CD4-positive, alpha-beta memory T cell (primary cell): ENCODE measurements around the gene SMG9. TPM values are rescaled to one million over a fixed set of nuclear protein-coding genes. Genes with fewer than 3 reads are reported as not detected.
"Not testable (repeated sequence)": the region's sequence is repeated elsewhere in the genome, so short reads cannot be mapped to it uniquely, and the experiment has no call there.

Experiments
- CTCF ChIA-PET: fragments of 350-600 bp; sonication (Branson Sonifier 250); formaldehyde crosslinking; loops from one replicate; lab custom pipeline; 2021; ENCODE audit warnings: inconsistent platforms; ENCODE audit not compliant: partially characterized antibody; lab: Charles Lee
- POLR2A ChIA-PET: fragments of 350-600 bp; sonication (Branson Sonifier 250); formaldehyde crosslinking; loops from one replicate; lab custom pipeline; 2021; ENCODE audit not compliant: partially characterized antibody; lab: Charles Lee
- DNase-seq, 5 donors: peaks; one replicate each; pipeline versions ENCODE4 v3.0.0 to v3.0.0-alpha.2; 2020 to 2022; ENCODE audit warnings: mixed read lengths in 1 of 5
- H3K27ac ChIP-seq: one replicate; pipeline ENCODE4 v1.7.0; 2013; ENCODE audit warnings: low read depth, low read length
- H3K27me3 ChIP-seq: 2 replicates; pipeline ENCODE4 v1.7.0; 2013; ENCODE audit warnings: mild to moderate bottlenecking, low read length, moderate library complexity; ENCODE audit not compliant: insufficient read depth
- H3K36me3 ChIP-seq: 2 replicates; pipeline ENCODE4 v1.7.0; 2013; ENCODE audit warnings: mild to moderate bottlenecking, low read length, moderate library complexity; ENCODE audit not compliant: insufficient read depth
- H3K4me1 ChIP-seq: 2 replicates; pipeline ENCODE4 v1.7.0; 2013; ENCODE audit warnings: mild to moderate bottlenecking, low read length, moderate library complexity; ENCODE audit not compliant: insufficient read depth
- H3K4me3 ChIP-seq, 2 donors: one replicate each; pipeline ENCODE4 v1.7.0; 2013; ENCODE audit warnings: low read length in 2 of 2, mild to moderate bottlenecking in 1 of 2
- H3K9me3 ChIP-seq, 2 donors: one replicate each; pipeline ENCODE4 v1.7.0; 2013; ENCODE audit warnings: low read length in 2 of 2, control low read depth in 1 of 2; ENCODE audit not compliant: control insufficient read depth in 1 of 2
- H3K27ac Mint-ChIP-seq, 7 donors: one replicate each; pipeline ENCODE4 v1.8.0; 2020 to 2021; ENCODE audit warnings: mixed read lengths in 7 of 7, mild to moderate bottlenecking in 6 of 7, inconsistent platforms in 3 of 7, moderate library complexity in 3 of 7
- H3K27me3 Mint-ChIP-seq, 2 donors: one replicate each; pipeline ENCODE4 v1.8.0; 2020 to 2021; ENCODE audit warnings: mixed read lengths in 2 of 2
- H3K36me3 Mint-ChIP-seq, 2 donors: one replicate each; pipeline ENCODE4 v1.8.0; 2020 to 2021; ENCODE audit warnings: mixed read lengths in 2 of 2, inconsistent platforms in 1 of 2, mild to moderate bottlenecking in 1 of 2
- H3K4me1 Mint-ChIP-seq, 4 donors: one replicate each; pipeline ENCODE4 v1.8.0; 2020 to 2021; ENCODE audit warnings: mixed read lengths in 4 of 4, mild to moderate bottlenecking in 1 of 4
- H3K4me3 Mint-ChIP-seq, 8 donors: one replicate each; pipeline ENCODE4 v1.8.0; 2020 to 2021; ENCODE audit warnings: mixed read lengths in 8 of 8, mild to moderate bottlenecking in 7 of 8, moderate library complexity in 6 of 8, inconsistent platforms in 3 of 8
- H3K9me3 Mint-ChIP-seq, 8 donors: one replicate each; pipeline ENCODE4 v1.8.0; 2020 to 2021; ENCODE audit warnings: mixed read lengths in 8 of 8, mild to moderate bottlenecking in 5 of 8, inconsistent platforms in 3 of 8, moderate library complexity in 1 of 8
- intact Hi-C: fragments of 100-400 bp; cut with micrococcal nuclease; formaldehyde crosslinking; loops from one replicate; pipeline ENCODE4 v1.15.1; 2023
- polyA plus RNA-seq, 2 donors: library from polyadenylated mRNA; unstranded; fragments of 300-500 nt; fragmentation: Illumina TruSeq; gene quantifications; one replicate each; pipeline ENCODE4 v1.2.3, GENCODE V29; 2021
- total RNA-seq, 2 experiments: library from RNA; stranded (reverse); gene quantifications; one replicate each; pipeline ENCODE4 v1.2.3, GENCODE V29; 2021

The SMG9 gene
- total and polyA plus RNA-seq, 4 experiments from 2014 or later = 3.8 to 57.9 (median 35.6) TPM

DNA sequence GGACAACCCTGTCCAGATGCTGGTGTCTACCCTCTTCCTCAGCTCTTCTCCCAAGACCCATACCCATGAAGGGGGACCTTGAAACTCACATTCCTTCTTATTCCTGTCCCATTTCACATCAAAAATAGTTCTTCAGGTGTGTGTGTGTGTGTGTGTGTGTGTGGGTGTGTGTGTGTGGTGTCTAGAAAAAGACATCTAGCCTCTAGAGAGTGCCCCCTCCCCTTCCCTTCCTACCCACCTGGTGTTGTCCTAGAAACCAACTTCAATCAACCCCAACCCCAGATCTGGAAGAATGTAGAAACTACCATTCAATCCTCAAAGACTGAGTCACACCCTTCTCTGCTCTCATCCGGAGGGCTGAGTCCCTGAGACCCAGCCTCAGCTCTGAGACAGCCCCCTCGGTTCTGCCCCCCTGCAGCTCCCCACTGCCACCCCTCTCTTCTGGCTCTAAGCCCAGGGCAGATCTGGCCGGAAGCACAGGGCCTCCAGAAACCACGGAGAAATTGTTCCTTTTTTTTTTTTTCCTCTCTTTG lies 22.5 kb upstream of the SMG9 start:
- H3K36me3 ChIP-seq = peaks cover 11% of the 10 kb centered on the region
- H3K27ac ChIP-seq = peak overlapping the region; percentile 67
- no peaks in the 10 kb centered on the region for H3K9me3 ChIP-seq
- Mint-ChIP-seq H3K27me3 (no peaks in the 10 kb centered on the region), H3K4me3 (peak overlapping the region; percentile 67 to 92 (median 87)), H3K36me3 (peaks cover 0 to 14% of the 10 kb centered on the region in 2 donors), H3K4me1 (peaks cover 42 to 73% (median 57%) of the 10 kb centered on the region in 4 donors), H3K27ac (peak overlapping the region; percentile 85 to 99 (median 91)), H3K9me3 (peaks cover 0 to 1% (median 0%) of the 10 kb centered on the region in 8 donors)
- CTCF ChIA-PET = interaction anchor here (1.5 to 8.1 kb wide), 5 partner anchors 11 to 109 kb away, joined by 5 to 94 read pairs (median 9); partner anchors contain the start of gene SMG9
- H3K4me1 ChIP-seq = peaks cover 67% of the 10 kb centered on the region
- H3K4me3 ChIP-seq = no peak overlapping the region
- peak; percentile 40 to 81 (median 57) for DNase-seq
- POLR2A ChIA-PET = interaction anchor here (1.0 to 7.8 kb wide), 8 partner anchors 10 to 109 kb away, joined by 3 to 106 read pairs (median 6); partner anchors contain the start of gene SMG9
- intact Hi-C loops = loop anchor here (1.0 kb wide), 1 partner anchor 12 kb away; no protein-coding TSS in a partner anchor
- no peaks in the 10 kb centered on the region for H3K27me3 ChIP-seq

DNA sequence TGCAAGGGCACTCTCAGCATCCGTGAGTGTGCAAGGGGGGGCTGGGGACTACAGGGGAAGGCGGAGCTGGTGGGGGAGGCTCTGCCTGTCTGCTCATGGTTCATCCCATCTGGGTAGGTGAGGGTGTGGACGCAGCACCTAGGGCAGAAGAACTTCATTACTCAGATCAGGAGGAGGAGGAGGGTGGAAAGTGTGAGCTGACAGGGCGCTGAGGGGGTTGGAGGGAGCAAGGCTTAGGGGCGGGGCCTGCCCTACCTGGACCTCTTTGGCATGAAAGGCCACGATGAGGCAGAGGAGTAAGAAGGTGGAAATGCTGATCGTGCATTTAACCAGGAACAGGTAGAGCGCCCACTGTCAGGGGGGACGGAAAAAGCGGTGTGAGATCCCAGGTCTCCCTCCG lies 21.5 kb upstream of the SMG9 start:
- POLR2A ChIA-PET = interaction anchor here (1.0 to 7.8 kb wide), 3 partner anchors 8 to 22 kb away, joined by 3 to 106 read pairs (median 104); partner anchors contain the start of gene SMG9
- peak overlapping the region; percentile 67 for H3K27ac ChIP-seq
- intact Hi-C loops = no loop called here

DNA sequence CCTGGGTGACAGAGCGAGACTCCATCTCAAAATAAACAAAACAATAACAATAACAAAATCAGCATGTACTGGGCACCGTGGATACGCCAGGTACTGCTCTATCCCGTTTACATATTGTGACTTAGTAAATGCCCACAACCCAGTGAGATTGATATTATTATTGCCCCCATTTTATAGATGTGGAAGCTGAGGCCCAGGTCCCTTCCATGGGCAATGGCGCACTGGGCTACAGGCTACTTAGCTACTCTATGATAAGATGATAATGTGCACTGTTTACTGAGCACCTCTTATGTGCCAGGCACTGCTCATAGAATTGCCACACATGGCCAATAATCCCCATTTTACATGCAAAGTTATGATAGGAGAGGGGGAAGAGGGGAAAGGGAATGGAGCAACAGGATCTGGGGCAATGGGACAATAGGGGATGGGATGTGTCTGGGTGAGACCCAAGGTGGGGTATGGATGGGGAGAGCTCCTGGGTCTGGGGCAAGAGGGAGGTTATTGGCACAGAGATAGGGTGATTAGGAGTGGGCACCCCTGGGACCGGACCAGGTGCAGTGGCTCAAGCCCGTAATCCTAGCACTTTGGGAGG lies 20.6 kb upstream of the SMG9 start:
- no peaks in the 10 kb centered on the region for H3K27me3 ChIP-seq
- DNase-seq = no peak
- ChIA-PET POLR2A (interaction anchor here (1.0 to 7.8 kb wide), 4 partner anchors 8 to 21 kb away, joined by 3 to 106 read pairs (median 54); partner anchors contain the start of gene SMG9), CTCF (interaction anchor here (1.0 to 8.1 kb wide), 5 partner anchors 9 to 181 kb away, joined by 3 to 94 read pairs (median 4); no protein-coding TSS in a partner anchor)
- Mint-ChIP-seq H3K36me3 (peaks cover under 1 to 19% of the 10 kb centered on the region in 2 donors), H3K9me3 (no peaks in the 10 kb centered on the region), H3K27me3 (no peaks in the 10 kb centered on the region), H3K27ac (peak overlapping the region in 4 of 7 donors; percentile 71 to 95 (median 80)), H3K4me3 (peak overlapping the region in 2 of 8 donors; percentile 17 to 58), H3K4me1 (peaks cover 31 to 59% (median 43%) of the 10 kb centered on the region in 4 donors)
- intact Hi-C loops = no loop called here
- no peaks in the 10 kb centered on the region for H3K9me3 ChIP-seq
- peaks cover 52% of the 10 kb centered on the region for H3K4me1 ChIP-seq
- H3K4me3 ChIP-seq = no peak overlapping the region
- H3K27ac ChIP-seq = no peak overlapping the region
- peaks cover 20% of the 10 kb centered on the region for H3K36me3 ChIP-seq

More for the DNA sequence above, 21.5 kb upstream of the SMG9 start:
- Mint-ChIP-seq H3K4me3 (peak overlapping the region in 7 of 8 donors; percentile 38 to 64 (median 54)), H3K9me3 (no peaks in the 10 kb centered on the region), H3K4me1 (peaks cover 35 to 63% (median 49%) of the 10 kb centered on the region in 4 donors), H3K36me3 (peaks cover 0 to 14% of the 10 kb centered on the region in 2 donors), H3K27me3 (no peaks in the 10 kb centered on the region), H3K27ac (peak overlapping the region; percentile 80 to 95 (median 88))
- no peaks in the 10 kb centered on the region for H3K27me3 ChIP-seq
- peaks cover 15% of the 10 kb centered on the region for H3K36me3 ChIP-seq
- CTCF ChIA-PET = interaction anchor here (1.0 to 8.1 kb wide), 4 partner anchors 9 to 31 kb away, joined by 3 to 94 read pairs (median 16); no protein-coding TSS in a partner anchor
- DNase-seq = peak in 1 of 5 donors; percentile 46
- no peaks in the 10 kb centered on the region for H3K9me3 ChIP-seq
- H3K4me3 ChIP-seq = no peak overlapping the region
- peaks cover 58% of the 10 kb centered on the region for H3K4me1 ChIP-seq

DNA sequence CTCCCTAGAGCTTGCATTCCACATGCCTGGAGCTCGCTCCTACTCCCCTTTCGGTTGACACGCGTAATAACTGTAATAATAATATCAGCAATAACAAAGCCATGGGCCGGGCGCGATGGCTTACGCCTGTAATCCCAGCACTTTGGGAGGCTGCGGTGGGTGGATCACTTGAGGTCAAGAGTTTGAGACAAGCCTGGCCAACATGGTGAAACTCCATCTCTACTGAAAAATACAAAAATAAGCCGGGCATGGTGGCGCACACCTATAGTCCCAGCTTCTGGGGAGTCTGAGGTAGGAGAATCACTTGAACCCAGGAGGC lies 20.1 kb upstream of the SMG9 start:
- DNase-seq, H3K27me3 ChIP-seq, H3K27ac ChIP-seq, intact Hi-C loops, H3K9me3 ChIP-seq, H3K27me3 Mint-ChIP-seq, H3K4me3 Mint-ChIP-seq, H3K4me3 ChIP-seq, H3K9me3 Mint-ChIP-seq: not testable (repeated sequence)
- Histone ChIP-seq H3K36me3 (peaks cover 24% of the 10 kb centered on the region), H3K4me1 (peaks cover 48% of the 10 kb centered on the region)
- ChIA-PET CTCF (interaction anchor here (6.4 to 8.1 kb wide), 2 partner anchors 8 to 30 kb away, joined by 28 to 94 read pairs; no protein-coding TSS in a partner anchor), POLR2A (interaction anchor here (1.2 to 7.8 kb wide), 2 partner anchors 12 to 21 kb away, joined by 4 to 106 read pairs; partner anchors contain the start of gene SMG9)
- peak overlapping the region in 3 of 7 donors; percentile 29 to 85 (median 57) for H3K27ac Mint-ChIP-seq
- H3K36me3 Mint-ChIP-seq = peaks cover 4 to 23% of the 10 kb centered on the region in 2 donors
- H3K4me1 Mint-ChIP-seq = peaks cover 31 to 56% (median 41%) of the 10 kb centered on the region in 4 donors

DNA sequence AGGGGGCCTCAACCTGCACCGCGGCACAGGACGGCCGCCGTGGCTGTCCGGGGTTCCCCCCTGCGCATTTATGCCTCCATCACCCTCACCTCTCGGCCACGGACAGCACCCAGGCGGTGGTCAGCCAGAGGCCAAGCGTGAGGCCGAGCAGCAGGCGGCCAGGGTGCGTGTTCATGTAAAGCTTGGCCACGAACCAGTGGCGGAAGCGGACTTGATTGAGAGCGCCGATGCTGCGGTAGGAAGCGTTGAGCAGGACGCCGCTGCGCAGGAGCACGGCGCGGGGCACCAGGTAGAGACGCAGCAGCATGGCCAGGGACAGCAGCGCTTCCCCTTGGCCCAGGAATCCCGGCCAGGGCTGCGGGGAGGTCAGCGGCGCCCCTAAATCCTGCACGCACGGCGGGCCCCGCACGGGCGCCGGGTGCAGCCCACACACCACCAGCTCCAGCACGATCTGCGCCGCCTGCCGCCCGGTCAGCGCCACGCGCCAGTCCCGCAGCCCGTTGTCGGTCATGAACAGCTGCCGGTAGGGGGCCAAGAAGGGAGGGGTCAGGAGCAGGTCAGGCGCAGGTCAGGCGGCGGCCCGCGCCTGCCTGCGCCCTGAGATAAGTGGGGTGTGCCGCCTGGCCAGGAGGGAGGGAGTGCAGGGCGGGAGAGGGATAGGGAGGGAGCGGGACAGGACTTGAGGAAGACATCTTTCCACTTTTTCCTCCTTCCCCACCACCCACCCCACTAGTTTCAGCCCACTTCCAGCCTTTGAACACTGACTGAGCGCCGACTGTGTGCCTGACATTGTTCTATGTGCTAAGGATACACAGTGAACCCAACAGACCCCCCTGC lies 19.6 kb upstream of the SMG9 start:
- ChIA-PET POLR2A (interaction anchor here (1.2 to 7.8 kb wide), 2 partner anchors 11 to 20 kb away, joined by 4 to 106 read pairs; partner anchors contain the start of gene SMG9), CTCF (interaction anchor here (8.1 kb wide), 1 partner anchor 8 kb away, joined by 94 read pairs; no protein-coding TSS in a partner anchor)
- intact Hi-C loops = no loop called here
- Mint-ChIP-seq H3K27ac (peak overlapping the region in 3 of 7 donors; percentile 29 to 85 (median 57)), H3K9me3 (no peaks in the 10 kb centered on the region), H3K27me3 (no peaks in the 10 kb centered on the region), H3K36me3 (peaks cover 8 to 27% of the 10 kb centered on the region in 2 donors), H3K4me3 (no peak overlapping the region), H3K4me1 (peaks cover 26 to 50% (median 37%) of the 10 kb centered on the region in 4 donors)
- Histone ChIP-seq H3K4me1 (peaks cover 42% of the 10 kb centered on the region), H3K36me3 (peaks cover 30% of the 10 kb centered on the region), H3K4me3 (no peak overlapping the region), H3K9me3 (no peaks in the 10 kb centered on the region), H3K27me3 (no peaks in the 10 kb centered on the region), H3K27ac (no peak overlapping the region)
- no peak for DNase-seq

GRCh38 chr19:43773725-43774102 lies 19.0 kb upstream of the SMG9 start:
- H3K4me1 ChIP-seq = peaks cover 36% of the 10 kb centered on the region

More at GRCh38 chr19:43773725-43774102, 19.0 kb upstream of the SMG9 start:
- Mint-ChIP-seq H3K9me3 (no peaks in the 10 kb centered on the region), H3K36me3 (peaks cover 14 to 33% of the 10 kb centered on the region in 2 donors), H3K4me3 (no peak overlapping the region), H3K27me3 (no peaks in the 10 kb centered on the region), H3K27ac (peak overlapping the region in 2 of 7 donors; percentile 18 to 23), H3K4me1 (peaks cover 23 to 44% (median 32%) of the 10 kb centered on the region in 4 donors)
- intact Hi-C loops = no loop called here
- H3K27me3 ChIP-seq = no peaks in the 10 kb centered on the region
- H3K36me3 ChIP-seq = peaks cover 36% of the 10 kb centered on the region
- ChIA-PET CTCF (no interaction called here), POLR2A (no interaction called here)
- no peak overlapping the region for H3K27ac ChIP-seq
- H3K9me3 ChIP-seq = no peaks in the 10 kb centered on the region
- DNase-seq = no peak
- H3K4me3 ChIP-seq = no peak overlapping the region
